Neutrophil (primary cell): ENCODE data around the gene CDS2.

ENCODE experiments used
- H3K27ac ChIP-seq: fragments of 200-600 bp; sonication (generic); 2 replicates; pipeline ENCODE4 v1.5.1; 2016; ENCODE audit warnings: mild to moderate bottlenecking, moderate library complexity
- H3K27me3 ChIP-seq: fragments of 200-600 bp; sonication (generic); 2 replicates; pipeline ENCODE4 v1.6.0; 2016; ENCODE audit warnings: mild to moderate bottlenecking
- H3K36me3 ChIP-seq: fragments of 200-600 bp; sonication (generic); 2 replicates; pipeline ENCODE4 v1.5.1; 2017
- H3K4me1 ChIP-seq, 2 experiments: fragments of 200-600 bp in 1 of 2; sonication (generic) in 1 of 2; 1 replicate in 1 of 2; 2 replicates in 1 of 2; pipeline versions ENCODE4 v1.5.1 to v1.6.1; 2013 to 2016; ENCODE audit warnings: low read depth in 1 of 2, low read length in 1 of 2, mild to moderate bottlenecking in 1 of 2, moderate library complexity in 1 of 2; ENCODE audit not compliant: control insufficient read depth in 1 of 2, insufficient read depth in 1 of 2
- H3K4me3 ChIP-seq, 2 experiments: fragments of 200-600 bp in 1 of 2; sonication (generic) in 1 of 2; 1 replicate in 1 of 2; 2 replicates in 1 of 2; pipeline ENCODE4 v1.5.1; 2013 to 2016; ENCODE audit warnings: low read depth in 1 of 2, low read length in 1 of 2, mild to moderate bottlenecking in 1 of 2, moderate library complexity in 1 of 2
- H3K9me3 ChIP-seq: fragments of 200-600 bp; sonication (generic); 2 replicates; pipeline ENCODE4 v1.5.1; 2016
- TF ChIP-seq, protein P1 (sequence below): fragments of 200-600 bp; sonication (generic); IDR thresholded peaks from 2 replicates; pipeline ENCODE4 v1.5.1; 2016; ENCODE audit warnings: antibody characterized with exemption

Gene CDS2

DNA sequence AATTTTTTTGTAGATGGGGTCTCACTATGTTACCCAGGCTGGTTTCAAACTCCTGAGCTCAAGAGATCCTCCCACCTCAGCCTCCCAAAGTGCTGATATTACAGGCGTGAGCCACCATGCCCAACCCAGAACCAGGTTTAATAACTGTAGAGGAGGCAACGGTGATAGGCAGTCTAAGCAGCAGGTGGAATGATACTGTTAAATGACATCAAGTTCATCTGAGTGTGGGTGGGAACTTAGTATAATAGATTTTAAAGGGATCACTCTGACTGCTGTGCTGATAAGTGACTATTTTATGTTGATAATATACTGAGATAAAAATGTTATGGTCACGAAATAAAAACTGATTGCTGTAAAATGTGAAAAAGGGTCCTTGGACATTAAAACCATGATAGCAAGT is 38.1 kb upstream of the CDS2 start:
- H3K9me3 ChIP-seq = no peaks in the 10 kb centered on the region
- H3K36me3 ChIP-seq = no peaks in the 10 kb centered on the region
- TF ChIP-seq, protein P1, sequence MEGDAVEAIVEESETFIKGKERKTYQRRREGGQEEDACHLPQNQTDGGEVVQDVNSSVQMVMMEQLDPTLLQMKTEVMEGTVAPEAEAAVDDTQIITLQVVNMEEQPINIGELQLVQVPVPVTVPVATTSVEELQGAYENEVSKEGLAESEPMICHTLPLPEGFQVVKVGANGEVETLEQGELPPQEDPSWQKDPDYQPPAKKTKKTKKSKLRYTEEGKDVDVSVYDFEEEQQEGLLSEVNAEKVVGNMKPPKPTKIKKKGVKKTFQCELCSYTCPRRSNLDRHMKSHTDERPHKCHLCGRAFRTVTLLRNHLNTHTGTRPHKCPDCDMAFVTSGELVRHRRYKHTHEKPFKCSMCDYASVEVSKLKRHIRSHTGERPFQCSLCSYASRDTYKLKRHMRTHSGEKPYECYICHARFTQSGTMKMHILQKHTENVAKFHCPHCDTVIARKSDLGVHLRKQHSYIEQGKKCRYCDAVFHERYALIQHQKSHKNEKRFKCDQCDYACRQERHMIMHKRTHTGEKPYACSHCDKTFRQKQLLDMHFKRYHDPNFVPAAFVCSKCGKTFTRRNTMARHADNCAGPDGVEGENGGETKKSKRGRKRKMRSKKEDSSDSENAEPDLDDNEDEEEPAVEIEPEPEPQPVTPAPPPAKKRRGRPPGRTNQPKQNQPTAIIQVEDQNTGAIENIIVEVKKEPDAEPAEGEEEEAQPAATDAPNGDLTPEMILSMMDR = no peak
- peak overlapping the region; percentile 100 for H3K27ac ChIP-seq
- H3K4me1 ChIP-seq = peaks cover 52 to 66% of the 10 kb centered on the region in 2 experiments
- no peak overlapping the region for H3K4me3 ChIP-seq
- no peaks in the 10 kb centered on the region for H3K27me3 ChIP-seq

DNA sequence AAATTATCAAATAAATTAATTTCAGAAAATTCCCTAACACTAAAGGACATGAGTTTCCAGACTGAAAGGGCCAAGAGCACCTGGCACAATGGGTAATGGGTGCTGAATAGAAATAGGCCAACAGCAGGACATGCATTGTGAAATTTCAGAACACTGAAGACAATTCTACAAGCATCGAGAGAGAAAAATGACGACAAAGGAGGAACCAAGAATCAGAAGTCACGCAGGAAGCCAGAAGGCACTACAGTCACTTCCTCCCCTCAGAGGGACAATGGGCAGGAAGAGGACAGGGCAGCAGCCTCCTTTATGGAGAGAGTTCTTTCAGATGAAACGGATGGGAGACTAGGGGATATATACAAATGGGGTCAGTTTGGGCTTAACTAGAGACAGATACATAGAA is 36.6 kb upstream of the CDS2 start:
- peak overlapping the region; percentile 100 for H3K27ac ChIP-seq

GRCh38 chr20:5091902-5092301 is 34.9 kb upstream of the CDS2 start:
- Histone ChIP-seq H3K27me3 (no peaks in the 10 kb centered on the region), H3K36me3 (peaks cover 4% of the 10 kb centered on the region), H3K27ac (peak overlapping the region; percentile 100), H3K4me1 (peaks cover 35 to 38% of the 10 kb centered on the region in 2 experiments), H3K4me3 (no peak overlapping the region), H3K9me3 (no peaks in the 10 kb centered on the region)
- TF ChIP-seq, protein P1 = no peak

More for the DNA sequence above, 36.6 kb upstream of the CDS2 start:
- H3K4me3 ChIP-seq = peak overlapping the region in 1 of 2 experiments; percentile 25
- TF ChIP-seq, protein P1 = no peak
- no peaks in the 10 kb centered on the region for H3K36me3 ChIP-seq
- H3K27me3 ChIP-seq = no peaks in the 10 kb centered on the region
- peaks cover 44 to 53% of the 10 kb centered on the region in 2 experiments for H3K4me1 ChIP-seq
- no peaks in the 10 kb centered on the region for H3K9me3 ChIP-seq

DNA sequence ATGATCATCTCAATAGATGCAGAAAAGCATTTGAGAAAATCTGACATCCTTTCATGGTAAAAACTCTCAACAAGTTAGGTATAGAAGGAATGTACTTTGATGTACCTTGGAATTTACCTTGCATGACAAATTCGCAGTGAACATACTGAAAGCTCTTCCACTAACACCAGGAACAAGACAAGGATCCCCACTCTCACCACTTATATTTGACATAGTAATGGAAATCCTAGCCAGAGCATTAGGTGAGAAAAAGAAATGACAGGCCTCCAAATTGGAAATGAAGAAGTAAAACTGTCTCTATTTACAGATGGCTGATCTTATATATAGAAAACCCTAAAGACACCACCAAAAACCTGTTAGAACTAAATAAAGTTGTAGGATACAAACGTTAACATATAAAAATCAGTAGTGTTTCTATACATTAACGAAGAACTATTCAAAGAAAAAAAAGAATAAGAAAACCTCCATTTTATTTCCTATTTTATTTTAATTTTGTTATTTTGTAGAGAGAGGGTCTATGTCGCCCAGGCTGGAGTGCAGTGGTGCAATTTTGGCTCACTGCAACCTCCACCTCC is 34.0 kb upstream of the CDS2 start:
- H3K4me3 ChIP-seq = no peak overlapping the region
- H3K4me1 ChIP-seq = peaks cover 35 to 37% of the 10 kb centered on the region in 2 experiments
- H3K27ac ChIP-seq = peak overlapping the region; percentile 45
- no peaks in the 10 kb centered on the region for H3K27me3 ChIP-seq
- TF ChIP-seq, protein P1 = no peak
- H3K9me3 ChIP-seq = no peaks in the 10 kb centered on the region
- H3K36me3 ChIP-seq = peaks cover 4% of the 10 kb centered on the region

GRCh38 chr20:5095454-5095853 is 31.4 kb upstream of the CDS2 start:
- Histone ChIP-seq H3K36me3 (peaks cover 4% of the 10 kb centered on the region), H3K4me3 (no peak overlapping the region)

More at GRCh38 chr20:5095454-5095853, 31.4 kb upstream of the CDS2 start:
- Histone ChIP-seq H3K27me3 (no peaks in the 10 kb centered on the region), H3K4me1 (peaks cover 15 to 16% of the 10 kb centered on the region in 2 experiments), H3K9me3 (no peaks in the 10 kb centered on the region), H3K27ac (peak overlapping the region; percentile 62)
- TF ChIP-seq, protein P1 = no peak
